Measurements from ENCODE around the gene SEMA6D. TPM values are rescaled to one million over a fixed set of nuclear protein-coding genes. Genes with fewer than 3 reads are reported as not detected.

Gene SEMA6D
- total RNA-seq, 1 experiment from 2014 or later, result 0.03 TPM

DNA sequence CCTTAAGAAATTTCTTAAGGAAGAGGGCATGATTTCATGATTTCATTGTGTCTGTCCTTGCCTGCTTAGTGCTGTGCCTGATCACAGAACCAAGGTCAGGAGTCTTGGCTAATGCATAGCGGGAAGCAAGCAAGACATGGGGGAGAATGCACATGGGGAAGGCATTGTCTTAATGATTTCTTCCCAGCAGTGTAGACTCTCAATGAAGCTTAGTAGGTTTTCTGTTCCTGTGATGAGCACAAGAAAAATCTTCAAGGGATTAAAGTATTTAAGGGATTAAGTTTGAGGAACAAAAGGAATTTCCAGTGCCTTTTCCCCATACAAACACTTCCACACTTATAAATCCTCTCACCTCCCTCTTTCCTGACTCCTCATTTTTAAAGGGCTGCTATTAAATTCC is 46.9 kb upstream of the SEMA6D start:
- Histone ChIP-seq H3K4me3 (ENCODE audit: low read depth in 2 of 2, low read length in 2 of 2) (no peak overlapping the region), H3K27me3 (ENCODE audit: control insufficient read depth, insufficient read depth, low read length) (no peaks in the 10 kb centered on the region; the same call in 1 of the 2 replicates), H3K9me3 (ENCODE audit: control insufficient read depth, insufficient read depth, low read depth, low read length) (no peaks in the 10 kb centered on the region), H3K27ac (ENCODE audit: low read length) (no peak overlapping the region), H3K4me1 (ENCODE audit: control insufficient read depth, insufficient read depth, low read length) (no peaks in the 10 kb centered on the region), H3K36me3 (ENCODE audit: control insufficient read depth, insufficient read depth, low read length) (no peaks in the 10 kb centered on the region; the same call in 1 of the 2 replicates)
- in situ Hi-C loops (cut with HindIII; ENCODE audit: low pct_unique_long_range_greater_than_20kb, low sequenced_read_pairs) (no loop called here), intact Hi-C loops (cut with micrococcal nuclease; ENCODE audit: unreplicated experiment) (no loop called here)
- TF ChIP-seq SIN3A (IDR thresholded peaks at IDR 0.05; ENCODE audit: borderline replicate concordance, insufficient read depth, low read depth, low read length), result no peak
- TF ChIP-seq, protein P1, sequence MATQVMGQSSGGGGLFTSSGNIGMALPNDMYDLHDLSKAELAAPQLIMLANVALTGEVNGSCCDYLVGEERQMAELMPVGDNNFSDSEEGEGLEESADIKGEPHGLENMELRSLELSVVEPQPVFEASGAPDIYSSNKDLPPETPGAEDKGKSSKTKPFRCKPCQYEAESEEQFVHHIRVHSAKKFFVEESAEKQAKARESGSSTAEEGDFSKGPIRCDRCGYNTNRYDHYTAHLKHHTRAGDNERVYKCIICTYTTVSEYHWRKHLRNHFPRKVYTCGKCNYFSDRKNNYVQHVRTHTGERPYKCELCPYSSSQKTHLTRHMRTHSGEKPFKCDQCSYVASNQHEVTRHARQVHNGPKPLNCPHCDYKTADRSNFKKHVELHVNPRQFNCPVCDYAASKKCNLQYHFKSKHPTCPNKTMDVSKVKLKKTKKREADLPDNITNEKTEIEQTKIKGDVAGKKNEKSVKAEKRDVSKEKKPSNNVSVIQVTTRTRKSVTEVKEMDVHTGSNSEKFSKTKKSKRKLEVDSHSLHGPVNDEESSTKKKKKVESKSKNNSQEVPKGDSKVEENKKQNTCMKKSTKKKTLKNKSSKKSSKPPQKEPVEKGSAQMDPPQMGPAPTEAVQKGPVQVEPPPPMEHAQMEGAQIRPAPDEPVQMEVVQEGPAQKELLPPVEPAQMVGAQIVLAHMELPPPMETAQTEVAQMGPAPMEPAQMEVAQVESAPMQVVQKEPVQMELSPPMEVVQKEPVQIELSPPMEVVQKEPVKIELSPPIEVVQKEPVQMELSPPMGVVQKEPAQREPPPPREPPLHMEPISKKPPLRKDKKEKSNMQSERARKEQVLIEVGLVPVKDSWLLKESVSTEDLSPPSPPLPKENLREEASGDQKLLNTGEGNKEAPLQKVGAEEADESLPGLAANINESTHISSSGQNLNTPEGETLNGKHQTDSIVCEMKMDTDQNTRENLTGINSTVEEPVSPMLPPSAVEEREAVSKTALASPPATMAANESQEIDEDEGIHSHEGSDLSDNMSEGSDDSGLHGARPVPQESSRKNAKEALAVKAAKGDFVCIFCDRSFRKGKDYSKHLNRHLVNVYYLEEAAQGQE (IDR thresholded peaks at IDR 0.05; ENCODE audit: insufficient read depth in 1 of 2, low read depth in 2 of 2, low read length in 1 of 2), result no peak
- TF ChIP-seq, protein P2, sequence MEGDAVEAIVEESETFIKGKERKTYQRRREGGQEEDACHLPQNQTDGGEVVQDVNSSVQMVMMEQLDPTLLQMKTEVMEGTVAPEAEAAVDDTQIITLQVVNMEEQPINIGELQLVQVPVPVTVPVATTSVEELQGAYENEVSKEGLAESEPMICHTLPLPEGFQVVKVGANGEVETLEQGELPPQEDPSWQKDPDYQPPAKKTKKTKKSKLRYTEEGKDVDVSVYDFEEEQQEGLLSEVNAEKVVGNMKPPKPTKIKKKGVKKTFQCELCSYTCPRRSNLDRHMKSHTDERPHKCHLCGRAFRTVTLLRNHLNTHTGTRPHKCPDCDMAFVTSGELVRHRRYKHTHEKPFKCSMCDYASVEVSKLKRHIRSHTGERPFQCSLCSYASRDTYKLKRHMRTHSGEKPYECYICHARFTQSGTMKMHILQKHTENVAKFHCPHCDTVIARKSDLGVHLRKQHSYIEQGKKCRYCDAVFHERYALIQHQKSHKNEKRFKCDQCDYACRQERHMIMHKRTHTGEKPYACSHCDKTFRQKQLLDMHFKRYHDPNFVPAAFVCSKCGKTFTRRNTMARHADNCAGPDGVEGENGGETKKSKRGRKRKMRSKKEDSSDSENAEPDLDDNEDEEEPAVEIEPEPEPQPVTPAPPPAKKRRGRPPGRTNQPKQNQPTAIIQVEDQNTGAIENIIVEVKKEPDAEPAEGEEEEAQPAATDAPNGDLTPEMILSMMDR (IDR thresholded peaks at IDR 0.05), result no peak
- CTCF ChIA-PET, result no interaction called here
- POLR2A ChIA-PET, result no interaction called here
- ATAC-seq (no peak), DNase-seq (ENCODE audit: low read depth, low spot score) (no peak)
- BruUV-seq (replicated peaks), result no TSS peak

DNA sequence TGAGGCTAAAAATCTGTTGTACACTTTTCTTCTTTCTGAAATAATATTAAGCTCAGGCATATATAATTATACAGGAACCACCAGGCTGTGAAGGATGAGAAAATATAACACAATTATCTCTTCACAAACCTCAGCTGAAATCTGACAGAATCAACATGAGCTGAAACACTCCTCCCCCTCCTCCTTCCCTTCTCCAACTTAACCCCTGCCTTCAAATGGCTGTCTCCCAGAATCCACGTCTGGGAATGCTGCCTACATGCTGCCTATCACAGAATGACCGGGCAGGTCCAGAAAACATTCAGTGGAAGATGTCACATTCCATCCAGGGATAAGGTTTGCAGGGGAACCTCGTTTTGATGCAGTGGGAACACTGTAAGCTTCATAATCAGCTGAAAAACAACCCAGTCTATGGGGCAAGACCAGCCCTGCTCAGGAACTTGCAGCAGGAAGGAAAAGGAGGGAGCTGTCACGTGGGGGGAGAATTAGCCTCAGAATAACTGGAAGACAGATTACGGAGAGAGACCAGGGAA is 44.0 kb upstream of the SEMA6D start:
- Histone ChIP-seq H3K4me1 (ENCODE audit: control insufficient read depth, insufficient read depth, low read length) (no peaks in the 10 kb centered on the region), H3K4me3 (ENCODE audit: low read depth in 2 of 2, low read length in 2 of 2) (no peak overlapping the region), H3K27ac (ENCODE audit: low read length) (no peak overlapping the region), H3K9me3 (ENCODE audit: control insufficient read depth, insufficient read depth, low read depth, low read length) (no peaks in the 10 kb centered on the region), H3K36me3 (ENCODE audit: control insufficient read depth, insufficient read depth, low read length) (no peaks in the 10 kb centered on the region; the same call in 1 of the 2 replicates), H3K27me3 (ENCODE audit: control insufficient read depth, insufficient read depth, low read length) (no peaks in the 10 kb centered on the region; the same call in 1 of the 2 replicates)
- POLR2A ChIA-PET, result no interaction called here
- DNase-seq (ENCODE audit: low read depth, low spot score), result no peak
- CTCF ChIA-PET, result no interaction called here
- TF ChIP-seq, protein P1 (IDR thresholded peaks at IDR 0.05; ENCODE audit: insufficient read depth in 1 of 2, low read depth in 2 of 2, low read length in 1 of 2), result no peak
- no peak for TF ChIP-seq SIN3A (IDR thresholded peaks at IDR 0.05; ENCODE audit: borderline replicate concordance, insufficient read depth, low read depth, low read length)
- no peak for TF ChIP-seq POLR2AphosphoS5 (IDR thresholded peaks at IDR 0.05; ENCODE audit: low read depth, low read length)
- TF ChIP-seq TCF7L2 (IDR thresholded peaks at IDR 0.05; ENCODE audit: low read depth, low read length), result no peak
- TF ChIP-seq, protein P2 (IDR thresholded peaks at IDR 0.05), result no peak
- BruUV-seq (replicated peaks), result no TSS peak
- in situ Hi-C loops (cut with HindIII; ENCODE audit: low pct_unique_long_range_greater_than_20kb, low sequenced_read_pairs), result no loop called here
- ATAC-seq, result no peak
- intact Hi-C loops (cut with micrococcal nuclease; ENCODE audit: unreplicated experiment), result no loop called here

Measured in Panc1 (cell line).